ENCODE measurements around the gene KANK2.
A peak's percentile ranks its signal among the peaks of the same experiment; 100 is the strongest.

Gene KANK2

DNA sequence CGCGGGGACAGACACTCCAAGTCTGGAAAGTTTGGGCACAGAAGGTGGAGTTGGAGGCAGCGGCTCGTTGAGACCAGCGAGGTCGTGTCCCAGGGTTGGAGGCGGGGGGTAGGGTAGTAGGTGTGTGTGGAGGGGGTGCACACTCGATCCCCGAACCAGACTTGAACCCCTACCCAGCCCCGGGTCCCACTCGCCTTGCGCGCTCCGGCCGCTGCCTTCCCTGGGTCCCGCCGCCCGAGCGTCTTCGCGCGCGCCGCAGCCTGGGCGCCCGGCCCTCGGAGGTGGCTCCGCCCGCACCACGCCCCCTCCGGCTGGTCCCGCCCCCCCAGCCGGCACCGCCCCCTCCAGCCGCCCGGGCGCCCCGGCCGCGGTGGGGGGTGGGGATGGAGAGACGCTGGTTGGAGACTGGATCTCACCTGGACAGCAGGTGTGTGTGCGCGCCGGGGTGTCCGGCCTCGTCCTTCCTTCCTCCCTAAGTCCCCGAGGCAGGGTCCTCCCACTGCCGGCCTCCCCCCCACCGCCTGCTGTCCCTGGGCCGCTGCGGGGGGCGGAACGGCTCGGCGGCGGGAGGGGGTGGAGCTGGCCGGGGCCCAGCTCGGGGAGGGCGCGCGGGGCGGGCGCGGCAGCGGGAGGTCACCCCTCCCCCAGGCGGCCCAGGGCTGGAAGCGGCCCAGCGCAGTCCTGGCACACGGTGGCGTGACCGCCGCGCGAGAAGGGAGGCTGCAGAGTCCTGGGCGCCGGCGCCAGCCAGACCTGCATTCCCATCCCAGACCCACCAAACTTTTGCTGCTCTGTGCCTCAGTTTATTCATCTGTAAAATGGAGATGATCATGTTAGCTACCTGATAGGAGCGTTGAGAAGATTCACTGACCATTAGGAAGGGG, at the start of gene KANK2:
TSS of gene KANK2 (minus strand) at position 255 of the 884 bp plus-strand sequence. CDS start 3,034 bp downstream, outside the sequence.
- Histone ChIP-seq H2AFZ (ENCODE audit: low read depth, low read length) (peak within 1 kb of the TSS; percentile 83), H3K27ac (ENCODE audit: low read length) (peak within 1 kb of the TSS; percentile 57; the same call in 1 of the 2 replicates), H3K36me3 (ENCODE audit: insufficient read depth, low read length) (no peaks in the 10 kb centered on the region), H3K79me2 (ENCODE audit: insufficient read depth, low read length) (no peaks in the 10 kb centered on the region), H4K20me1 (ENCODE audit: insufficient read depth, low read length) (no peaks in the 10 kb centered on the region), H3K4me1 (ENCODE audit: insufficient read depth, low read length) (peaks cover 16% of the 10 kb centered on the region), H3K4me2 (ENCODE audit: insufficient read depth, low read length) (peak within 1 kb of the TSS; percentile 93), H3K4me3 (ENCODE audit: low read depth in 1 of 2, low read length in 2 of 2) (peak within 1 kb of the TSS; percentile 30 to 68; a peak in 3 of 4 replicates), H3K9ac (ENCODE audit: low read depth, low read length) (peak within 1 kb of the TSS; percentile 67), H3K27me3 (ENCODE audit: insufficient read depth, low read length, poor library complexity) (no peaks in the 10 kb centered on the region), H3K9me3 (ENCODE audit: insufficient read depth, low read length, severe bottlenecking) (no peaks in the 10 kb centered on the region)
- TF ChIP-seq, protein P1, sequence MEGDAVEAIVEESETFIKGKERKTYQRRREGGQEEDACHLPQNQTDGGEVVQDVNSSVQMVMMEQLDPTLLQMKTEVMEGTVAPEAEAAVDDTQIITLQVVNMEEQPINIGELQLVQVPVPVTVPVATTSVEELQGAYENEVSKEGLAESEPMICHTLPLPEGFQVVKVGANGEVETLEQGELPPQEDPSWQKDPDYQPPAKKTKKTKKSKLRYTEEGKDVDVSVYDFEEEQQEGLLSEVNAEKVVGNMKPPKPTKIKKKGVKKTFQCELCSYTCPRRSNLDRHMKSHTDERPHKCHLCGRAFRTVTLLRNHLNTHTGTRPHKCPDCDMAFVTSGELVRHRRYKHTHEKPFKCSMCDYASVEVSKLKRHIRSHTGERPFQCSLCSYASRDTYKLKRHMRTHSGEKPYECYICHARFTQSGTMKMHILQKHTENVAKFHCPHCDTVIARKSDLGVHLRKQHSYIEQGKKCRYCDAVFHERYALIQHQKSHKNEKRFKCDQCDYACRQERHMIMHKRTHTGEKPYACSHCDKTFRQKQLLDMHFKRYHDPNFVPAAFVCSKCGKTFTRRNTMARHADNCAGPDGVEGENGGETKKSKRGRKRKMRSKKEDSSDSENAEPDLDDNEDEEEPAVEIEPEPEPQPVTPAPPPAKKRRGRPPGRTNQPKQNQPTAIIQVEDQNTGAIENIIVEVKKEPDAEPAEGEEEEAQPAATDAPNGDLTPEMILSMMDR (IDR thresholded peaks at IDR 0.05; ENCODE audit: borderline replicate concordance, extremely low read depth, low read length, poor library complexity, severe bottlenecking), result no peak
- no peak for TF ChIP-seq EZH2 (IDR thresholded peaks at IDR 0.05; ENCODE audit: borderline replicate concordance, low read depth, low read length, severe bottlenecking)
- DNase-seq, result peak; percentile 76
- peak; percentile 93 for ATAC-seq (ENCODE audit: insufficient read depth, low read depth)

- H3K27me3 ChIP-seq (ENCODE audit: insufficient read depth, low read length, poor library complexity), result no peaks in the 10 kb centered on the region
- ATAC-seq (ENCODE audit: insufficient read depth, low read depth) (no peak), DNase-seq (no peak)
- no peak overlapping the region for H3K27ac ChIP-seq (ENCODE audit: low read length)
- no peak overlapping the region for H3K9ac ChIP-seq (ENCODE audit: low read depth, low read length)
- no peak overlapping the region for H3K4me2 ChIP-seq (ENCODE audit: insufficient read depth, low read length)
- H3K4me3 ChIP-seq (ENCODE audit: low read depth in 1 of 2, low read length in 2 of 2), result no peak overlapping the region
- no peaks in the 10 kb centered on the region for H3K79me2 ChIP-seq (ENCODE audit: insufficient read depth, low read length)
- TF ChIP-seq EZH2 (IDR thresholded peaks at IDR 0.05; ENCODE audit: borderline replicate concordance, low read depth, low read length, severe bottlenecking), result no peak
- TF ChIP-seq, protein P1 (IDR thresholded peaks at IDR 0.05; ENCODE audit: borderline replicate concordance, extremely low read depth, low read length, poor library complexity, severe bottlenecking), result no peak
- peaks cover 2% of the 10 kb centered on the region; the same call in 1 of the 2 replicates for H3K4me1 ChIP-seq (ENCODE audit: insufficient read depth, low read length)
- H3K9me3 ChIP-seq (ENCODE audit: insufficient read depth, low read length, severe bottlenecking), result no peaks in the 10 kb centered on the region
- no peak overlapping the region for H2AFZ ChIP-seq (ENCODE audit: low read depth, low read length)
- H4K20me1 ChIP-seq (ENCODE audit: insufficient read depth, low read length), result no peaks in the 10 kb centered on the region
- H3K36me3 ChIP-seq (ENCODE audit: insufficient read depth, low read length), result no peaks in the 10 kb centered on the region
Measured at GRCh38 chr19:11246941-11247340, 49.6 kb upstream of the KANK2 start.

GRCh38 chr19:11244846-11245589, 47.7 kb upstream of the KANK2 start:
- no peak overlapping the region for H3K4me2 ChIP-seq (ENCODE audit: insufficient read depth, low read length)
- peaks cover 2% of the 10 kb centered on the region; the same call in 1 of the 2 replicates for H3K4me1 ChIP-seq (ENCODE audit: insufficient read depth, low read length)
- H3K4me3 ChIP-seq (ENCODE audit: low read depth in 1 of 2, low read length in 2 of 2), result no peak overlapping the region

More at GRCh38 chr19:11244846-11245589, 47.7 kb upstream of the KANK2 start:
- Histone ChIP-seq H3K79me2 (ENCODE audit: insufficient read depth, low read length) (no peaks in the 10 kb centered on the region), H3K9me3 (ENCODE audit: insufficient read depth, low read length, severe bottlenecking) (no peaks in the 10 kb centered on the region), H3K9ac (ENCODE audit: low read depth, low read length) (no peak overlapping the region), H3K36me3 (ENCODE audit: insufficient read depth, low read length) (no peaks in the 10 kb centered on the region), H2AFZ (ENCODE audit: low read depth, low read length) (no peak overlapping the region), H3K27me3 (ENCODE audit: insufficient read depth, low read length, poor library complexity) (no peaks in the 10 kb centered on the region), H4K20me1 (ENCODE audit: insufficient read depth, low read length) (no peaks in the 10 kb centered on the region), H3K27ac (ENCODE audit: low read length) (no peak overlapping the region)
- no peak for TF ChIP-seq EZH2 (IDR thresholded peaks at IDR 0.05; ENCODE audit: borderline replicate concordance, low read depth, low read length, severe bottlenecking)
- TF ChIP-seq, protein P1 (IDR thresholded peaks at IDR 0.05; ENCODE audit: borderline replicate concordance, extremely low read depth, low read length, poor library complexity, severe bottlenecking), result no peak
- ATAC-seq (ENCODE audit: insufficient read depth, low read depth) (no peak), DNase-seq (no peak)
